Coronary artery (tissue), 2 donors: Measurements from ENCODE around the gene MYO1B.
A peak's percentile ranks its signal among the peaks of the same experiment; 100 is the strongest.

Experiments used
- DNase-seq: peaks from one replicate; pipeline ENCODE4 v3.0.0-alpha.2; 2017; ENCODE audit warnings: low spot score
- H3K27ac ChIP-seq, 2 donors: fragments of 200-600 bp; sonication (generic); one replicate each; pipeline ENCODE4 v1.5.1; 2016 to 2019
- H3K4me3 ChIP-seq: fragments of 200-600 bp; sonication (generic); 2 replicates; pipeline ENCODE4 v1.5.1; 2016; ENCODE audit warnings: mild to moderate bottlenecking, moderate library complexity
- CTCF ChIP-seq: fragments of 200-600 bp; sonication (generic); IDR thresholded peaks from one replicate; pipeline ENCODE4 v1.5.1; 2019; ENCODE audit warnings: antibody characterized with exemption

Gene MYO1B

DNA sequence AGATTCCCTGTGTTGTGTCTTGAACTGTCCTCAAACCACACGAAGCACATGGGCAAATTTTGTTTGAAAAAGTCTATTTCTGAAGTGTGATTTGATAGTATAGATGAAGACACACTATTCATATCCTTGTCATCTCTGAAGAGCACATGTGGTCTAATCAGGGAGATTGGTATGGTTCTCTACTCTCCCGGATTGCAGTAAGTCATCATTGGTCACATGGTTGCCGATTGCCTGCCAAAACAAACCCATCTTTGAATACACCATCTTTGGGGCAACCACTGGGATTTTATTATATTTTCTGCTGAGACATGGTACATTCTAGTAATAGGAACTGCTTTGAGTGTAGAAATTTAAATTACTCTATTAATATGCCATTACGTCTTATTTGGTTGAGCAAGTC is 186.9 kb downstream of the MYO1B start:
- H3K27ac ChIP-seq: no peak overlapping the region
- no peak for TF ChIP-seq CTCF
- DNase-seq: no peak
- no peak overlapping the region for H3K4me3 ChIP-seq

- DNase-seq: no peak
- H3K4me3 ChIP-seq: no peak overlapping the region
- no peak overlapping the region for H3K27ac ChIP-seq
- TF ChIP-seq CTCF: no peak
Observed at GRCh38 chr2:191434072-191434471, 188.9 kb downstream of the MYO1B start.

GRCh38 chr2:191435141-191435540 is 189.9 kb downstream of the MYO1B start:
- TF ChIP-seq CTCF: no peak
- DNase-seq: no peak
- H3K4me3 ChIP-seq: no peak overlapping the region

DNA sequence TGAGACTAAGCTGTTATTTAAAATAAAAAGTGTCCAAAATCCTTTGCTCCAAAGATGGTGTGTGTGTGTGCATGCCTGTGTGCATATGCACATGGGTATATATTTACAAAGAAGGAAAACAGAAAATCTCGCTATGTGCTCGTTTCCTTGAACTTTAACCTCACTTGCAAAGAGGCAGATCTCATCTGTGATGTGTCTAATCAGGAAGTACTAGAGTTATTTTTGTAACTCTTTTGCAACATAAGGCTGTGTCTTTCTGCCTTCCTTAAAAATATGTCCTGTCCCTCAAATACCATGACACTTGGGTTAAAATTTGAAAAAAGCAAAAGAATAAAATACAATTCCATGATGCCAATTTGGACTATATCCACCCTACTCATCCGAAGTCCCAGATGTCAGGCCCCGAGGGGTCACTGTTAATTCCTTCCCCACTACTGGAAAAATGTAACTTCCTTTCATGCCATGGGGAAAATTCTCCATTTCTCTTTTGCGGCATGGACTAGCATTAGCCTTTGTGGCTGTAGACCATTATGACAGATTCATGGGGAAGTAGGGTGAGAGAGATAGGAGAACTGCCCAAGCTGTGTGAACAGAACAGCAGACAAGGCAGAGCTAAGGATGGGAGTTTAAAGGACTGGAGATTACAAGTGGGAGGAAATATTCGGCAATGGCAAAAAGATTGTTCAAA is 191.3 kb downstream of the MYO1B start:
- no peak overlapping the region for H3K4me3 ChIP-seq
- H3K27ac ChIP-seq: peak overlapping the region in 1 of 2 donors; percentile 36
- no peak for DNase-seq
- no peak for TF ChIP-seq CTCF

More at GRCh38 chr2:191435141-191435540, 189.9 kb downstream of the MYO1B start:
- H3K27ac ChIP-seq: no peak overlapping the region

GRCh38 chr2:191439481-191439880 is 194.3 kb downstream of the MYO1B start:
- no peak overlapping the region for H3K4me3 ChIP-seq
- no peak for TF ChIP-seq CTCF
- no peak for DNase-seq

GRCh38 chr2:191441496-191442214 is 196.5 kb downstream of the MYO1B start:
- H3K4me3 ChIP-seq: no peak overlapping the region
- DNase-seq: no peak
- no peak for TF ChIP-seq CTCF
- H3K27ac ChIP-seq: no peak overlapping the region

More at GRCh38 chr2:191439481-191439880, 194.3 kb downstream of the MYO1B start:
- no peak overlapping the region for H3K27ac ChIP-seq

DNA sequence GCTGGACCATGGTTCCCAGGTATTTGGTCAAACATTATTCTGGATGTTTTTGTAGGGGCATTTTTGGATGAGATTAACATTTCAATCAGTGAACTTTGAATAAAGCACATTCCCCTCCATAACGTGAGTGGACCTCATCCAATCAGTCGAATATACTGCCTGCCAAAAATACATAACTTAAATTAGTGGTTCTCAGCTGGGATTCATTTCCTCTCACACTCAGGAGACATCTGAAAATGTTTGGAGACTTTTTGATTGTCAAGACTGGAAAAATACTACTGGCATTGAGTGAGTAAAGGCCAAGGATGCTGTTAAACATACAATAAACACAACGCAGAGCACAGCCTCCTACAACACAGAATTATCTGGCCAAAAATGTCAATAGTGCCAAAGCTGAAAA is 198.2 kb downstream of the MYO1B start:
- Histone ChIP-seq H3K27ac (no peak overlapping the region), H3K4me3 (no peak overlapping the region)
- TF ChIP-seq CTCF: no peak
- DNase-seq: no peak
